Neural progenitor cell (in vitro differentiated cells): ENCODE measurements around the gene ANKRD11.

Experiments used
- CTCF ChIP-seq: fragments of 200-600 bp; sonication (generic); IDR thresholded peaks from 2 replicates; pipeline ENCODE4 v1.5.1; 2017; ENCODE audit warnings: antibody characterized with exemption, mild to moderate bottlenecking
- EZH2 ChIP-seq: fragments of 200-600 bp; sonication (generic); IDR thresholded peaks from 2 replicates; pipeline ENCODE4 v1.6.1; 2017; ENCODE audit warnings: antibody characterized with exemption, mild to moderate bottlenecking, moderate library complexity

GRCh38 chr16:89455692-89456091 lies 34.7 kb downstream of the ANKRD11 start:
- TF ChIP-seq CTCF (no peak), EZH2 (no peak)
